Nephron progenitor cell (in vitro differentiated cells): ENCODE results near the gene TIMM17A.

ENCODE experiments used
- DNase-seq: peaks from one replicate; pipeline ENCODE4 v3.0.0; 2021
- H3K27ac Mint-ChIP-seq: 2 replicates; pipeline ENCODE4 v1.8.0; 2021; ENCODE audit warnings: mild to moderate bottlenecking, moderate library complexity, mixed read lengths
- H3K27me3 Mint-ChIP-seq: 2 replicates; pipeline ENCODE4 v1.8.0; 2021; ENCODE audit warnings: mild to moderate bottlenecking, low read depth, mixed read lengths; ENCODE audit not compliant: poor library complexity
- H3K36me3 Mint-ChIP-seq: 2 replicates; pipeline ENCODE4 v1.8.0; 2021; ENCODE audit warnings: low read depth, mixed read lengths
- H3K4me1 Mint-ChIP-seq: 2 replicates; pipeline ENCODE4 v1.8.0; 2021; ENCODE audit warnings: mixed read lengths
- H3K4me3 Mint-ChIP-seq: 2 replicates; pipeline ENCODE4 v1.8.0; 2021; ENCODE audit warnings: mild to moderate bottlenecking, moderate library complexity, mixed read lengths
- H3K9me3 Mint-ChIP-seq: 2 replicates; pipeline ENCODE4 v1.8.0; 2021; ENCODE audit warnings: mild to moderate bottlenecking, moderate library complexity, mixed read lengths
- CTCF ChIP-seq: fragments of 200-600 bp; sonication (generic); IDR thresholded peaks from 2 replicates; pipeline ENCODE4 v1.5.0; 2021; ENCODE audit warnings: antibody characterized with exemption

TIMM17A gene

GRCh38 chr1:201982623-201983379 is 27.5 kb downstream of the TIMM17A start, which contains the start of gene RNPEP:
RNPEP (plus strand) TSS chr1:201982648; CDS start chr1:201982667, 19 bp downstream.
- H3K36me3 Mint-ChIP-seq = no peaks in the 10 kb centered on the region
- H3K9me3 Mint-ChIP-seq = no peaks in the 10 kb centered on the region
- H3K4me3 Mint-ChIP-seq = peak within 1 kb of the TSS; percentile 98
- TF ChIP-seq CTCF = no peak
- H3K27me3 Mint-ChIP-seq = peaks cover 6% of the 10 kb centered on the region
- peak; percentile 69 for DNase-seq
- peaks cover 33% of the 10 kb centered on the region for H3K4me1 Mint-ChIP-seq
- peak within 1 kb of the TSS; percentile 99 for H3K27ac Mint-ChIP-seq

- no peak for TF ChIP-seq CTCF
- no peaks in the 10 kb centered on the region for H3K36me3 Mint-ChIP-seq
- H3K4me1 Mint-ChIP-seq = peaks cover 33% of the 10 kb centered on the region
- no peaks in the 10 kb centered on the region for H3K9me3 Mint-ChIP-seq
- DNase-seq = no peak
- H3K27ac Mint-ChIP-seq = peak overlapping the region; percentile 99
- H3K4me3 Mint-ChIP-seq = peak overlapping the region; percentile 98
- peaks cover 6% of the 10 kb centered on the region for H3K27me3 Mint-ChIP-seq
These were observed 28.1 kb downstream of the TIMM17A start for GRCh38 chr1:201983380-201983805.

GRCh38 chr1:201984446-201984845 is 29.1 kb downstream of the TIMM17A start:
- Mint-ChIP-seq H3K27me3 (peaks cover 6% of the 10 kb centered on the region), H3K4me3 (peak overlapping the region; percentile 98), H3K4me1 (peaks cover 33% of the 10 kb centered on the region), H3K9me3 (no peaks in the 10 kb centered on the region), H3K27ac (no peak overlapping the region), H3K36me3 (peaks cover 6% of the 10 kb centered on the region)
- no peak for DNase-seq
- TF ChIP-seq CTCF = no peak

DNA sequence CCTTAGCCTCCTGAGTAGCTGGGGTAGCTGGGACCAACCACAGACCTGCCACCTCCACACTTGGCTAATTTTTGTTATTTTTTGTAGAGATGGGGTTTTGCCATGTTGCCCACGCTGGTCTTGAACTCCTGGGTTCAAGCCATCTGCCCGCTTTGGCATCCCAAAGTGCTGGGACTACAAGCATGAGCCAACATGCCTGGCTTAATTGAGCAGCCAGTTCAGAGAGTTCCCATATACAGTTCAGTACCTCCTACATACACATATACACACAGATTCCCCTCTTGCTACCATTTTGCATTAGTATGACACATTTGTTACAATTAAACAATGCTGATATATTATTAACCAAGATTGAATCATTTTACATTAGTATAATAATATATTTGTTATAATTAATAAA is 30.1 kb downstream of the TIMM17A start:
- Mint-ChIP-seq H3K36me3 (peaks cover 15% of the 10 kb centered on the region), H3K27ac (no peak overlapping the region), H3K4me1 (peaks cover 33% of the 10 kb centered on the region), H3K27me3 (peaks cover 6% of the 10 kb centered on the region), H3K9me3 (no peaks in the 10 kb centered on the region), H3K4me3 (peak overlapping the region; percentile 34)
- TF ChIP-seq CTCF = no peak
- DNase-seq = no peak

GRCh38 chr1:201988601-201989000 is 33.3 kb downstream of the TIMM17A start:
- Mint-ChIP-seq H3K4me3 (no peak overlapping the region), H3K27ac (no peak overlapping the region), H3K4me1 (peaks cover 23% of the 10 kb centered on the region), H3K36me3 (peaks cover 38% of the 10 kb centered on the region), H3K9me3 (no peaks in the 10 kb centered on the region), H3K27me3 (peaks cover 4% of the 10 kb centered on the region)
- no peak for DNase-seq
- no peak for TF ChIP-seq CTCF
